Measurements from ENCODE around the gene DTX3. TPM values are rescaled to one million over a fixed set of nuclear protein-coding genes. Genes with fewer than 3 reads are reported as not detected.

The DTX3 gene
- total RNA-seq, 1 donor from 2014 or later, result 22.3 TPM

- intact Hi-C loops (cut with micrococcal nuclease), result no loop called here
- H3K9me3 ChIP-seq (replicated peaks), result no peaks in the 10 kb centered on the region
- TF ChIP-seq CTCF (IDR thresholded peaks at IDR 0.05; ENCODE audit: borderline replicate concordance), result no peak
- H3K27me3 ChIP-seq (ENCODE audit: low read depth), result peaks cover 50% of the 10 kb centered on the region
- no peak for DNase-seq
- H3K36me3 ChIP-seq, result no peaks in the 10 kb centered on the region
- no peaks in the 10 kb centered on the region for H3K4me1 ChIP-seq
- H3K4me3 ChIP-seq, result no peak overlapping the region
- H3K27ac ChIP-seq (replicated peaks), result no peak overlapping the region
Measured at GRCh38 chr12:57574795-57575194, 29.8 kb upstream of the DTX3 start.

- H3K4me1 ChIP-seq, result no peaks in the 10 kb centered on the region
Measured at GRCh38 chr12:57575771-57576612, 28.6 kb upstream of the DTX3 start.

GRCh38 chr12:57576613-57577160, 27.9 kb upstream of the DTX3 start:
- no peak overlapping the region for H3K4me3 ChIP-seq
- DNase-seq, result no peak
- TF ChIP-seq CTCF (IDR thresholded peaks at IDR 0.05; ENCODE audit: borderline replicate concordance), result no peak
- no peaks in the 10 kb centered on the region for H3K36me3 ChIP-seq
- no peaks in the 10 kb centered on the region for H3K9me3 ChIP-seq (replicated peaks)
- intact Hi-C loops (cut with micrococcal nuclease), result no loop called here
- peaks cover 42% of the 10 kb centered on the region for H3K27me3 ChIP-seq (ENCODE audit: low read depth)
- H3K27ac ChIP-seq (replicated peaks), result no peak overlapping the region
- H3K4me1 ChIP-seq, result no peaks in the 10 kb centered on the region

More at GRCh38 chr12:57575771-57576612, 28.6 kb upstream of the DTX3 start:
- intact Hi-C loops (cut with micrococcal nuclease), result no loop called here
- Histone ChIP-seq H3K9me3 (replicated peaks) (no peaks in the 10 kb centered on the region), H3K4me3 (no peak overlapping the region), H3K36me3 (no peaks in the 10 kb centered on the region), H3K27ac (replicated peaks) (no peak overlapping the region), H3K27me3 (ENCODE audit: low read depth) (peaks cover 42% of the 10 kb centered on the region)
- no peak for DNase-seq
- TF ChIP-seq CTCF (IDR thresholded peaks at IDR 0.05; ENCODE audit: borderline replicate concordance), result no peak

GRCh38 chr12:57577981-57578758, 26.5 kb upstream of the DTX3 start:
- H3K9me3 ChIP-seq (replicated peaks), result no peaks in the 10 kb centered on the region
- H3K36me3 ChIP-seq, result no peaks in the 10 kb centered on the region
- H3K27me3 ChIP-seq (ENCODE audit: low read depth), result peaks cover 41% of the 10 kb centered on the region
- H3K27ac ChIP-seq (replicated peaks), result no peak overlapping the region
- TF ChIP-seq CTCF (IDR thresholded peaks at IDR 0.05; ENCODE audit: borderline replicate concordance), result no peak
- no peak overlapping the region for H3K4me3 ChIP-seq
- H3K4me1 ChIP-seq, result no peaks in the 10 kb centered on the region
- intact Hi-C loops (cut with micrococcal nuclease), result no loop called here
- DNase-seq, result no peak

GRCh38 chr12:57579011-57579410, 25.6 kb upstream of the DTX3 start:
- Histone ChIP-seq H3K4me1 (no peaks in the 10 kb centered on the region), H3K27ac (replicated peaks) (no peak overlapping the region), H3K4me3 (no peak overlapping the region), H3K36me3 (no peaks in the 10 kb centered on the region), H3K27me3 (ENCODE audit: low read depth) (peaks cover 41% of the 10 kb centered on the region), H3K9me3 (replicated peaks) (no peaks in the 10 kb centered on the region)
- intact Hi-C loops (cut with micrococcal nuclease), result no loop called here
- TF ChIP-seq CTCF (IDR thresholded peaks at IDR 0.05; ENCODE audit: borderline replicate concordance), result no peak
- no peak for DNase-seq
